ENCODE measurements around the gene ZNF273. TPM values are rescaled to one million over a fixed set of nuclear protein-coding genes. Genes with fewer than 3 reads are reported as not detected.

Gene ZNF273
- total RNA-seq, 1 donor from 2014 or later = 2.3 TPM

- no peaks in the 10 kb centered on the region for H3K9me3 ChIP-seq
- no peak overlapping the region for H3K27ac ChIP-seq
- H3K4me1 ChIP-seq = no peaks in the 10 kb centered on the region
- intact Hi-C loops (cut with DNase I) = no loop called here
- H3K4me3 ChIP-seq = no peak overlapping the region
- H3K27me3 ChIP-seq = no peaks in the 10 kb centered on the region
- DNase-seq = no peak
- no peaks in the 10 kb centered on the region for H3K36me3 ChIP-seq
- ATAC-seq = no peak
- TF ChIP-seq, protein P1, sequence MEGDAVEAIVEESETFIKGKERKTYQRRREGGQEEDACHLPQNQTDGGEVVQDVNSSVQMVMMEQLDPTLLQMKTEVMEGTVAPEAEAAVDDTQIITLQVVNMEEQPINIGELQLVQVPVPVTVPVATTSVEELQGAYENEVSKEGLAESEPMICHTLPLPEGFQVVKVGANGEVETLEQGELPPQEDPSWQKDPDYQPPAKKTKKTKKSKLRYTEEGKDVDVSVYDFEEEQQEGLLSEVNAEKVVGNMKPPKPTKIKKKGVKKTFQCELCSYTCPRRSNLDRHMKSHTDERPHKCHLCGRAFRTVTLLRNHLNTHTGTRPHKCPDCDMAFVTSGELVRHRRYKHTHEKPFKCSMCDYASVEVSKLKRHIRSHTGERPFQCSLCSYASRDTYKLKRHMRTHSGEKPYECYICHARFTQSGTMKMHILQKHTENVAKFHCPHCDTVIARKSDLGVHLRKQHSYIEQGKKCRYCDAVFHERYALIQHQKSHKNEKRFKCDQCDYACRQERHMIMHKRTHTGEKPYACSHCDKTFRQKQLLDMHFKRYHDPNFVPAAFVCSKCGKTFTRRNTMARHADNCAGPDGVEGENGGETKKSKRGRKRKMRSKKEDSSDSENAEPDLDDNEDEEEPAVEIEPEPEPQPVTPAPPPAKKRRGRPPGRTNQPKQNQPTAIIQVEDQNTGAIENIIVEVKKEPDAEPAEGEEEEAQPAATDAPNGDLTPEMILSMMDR (IDR thresholded peaks at IDR 0.05) = no peak
Observed at GRCh38 chr7:64871761-64872160, 31.3 kb upstream of the ZNF273 start.

- Histone ChIP-seq H3K27me3 (no peaks in the 10 kb centered on the region), H3K4me1 (no peaks in the 10 kb centered on the region), H3K4me3 (no peak overlapping the region), H3K36me3 (no peaks in the 10 kb centered on the region), H3K9me3 (no peaks in the 10 kb centered on the region), H3K27ac (no peak overlapping the region)
- DNase-seq (peak; percentile 50), ATAC-seq (no peak)
- intact Hi-C loops (cut with DNase I) = no loop called here
- TF ChIP-seq, protein P1 (IDR thresholded peaks at IDR 0.05) = no peak
Observed at GRCh38 chr7:64872351-64873154, 30.5 kb upstream of the ZNF273 start.

- DNase-seq = no peak
- Histone ChIP-seq H3K4me3 (no peak overlapping the region), H3K9me3 (no peaks in the 10 kb centered on the region), H3K27ac (no peak overlapping the region), H3K27me3 (no peaks in the 10 kb centered on the region), H3K36me3 (no peaks in the 10 kb centered on the region), H3K4me1 (no peaks in the 10 kb centered on the region)
- ATAC-seq = no peak
- intact Hi-C loops (cut with DNase I) = no loop called here
- TF ChIP-seq, protein P1 (IDR thresholded peaks at IDR 0.05) = no peak
Observed at GRCh38 chr7:64873155-64873500, 29.9 kb upstream of the ZNF273 start.

DNA sequence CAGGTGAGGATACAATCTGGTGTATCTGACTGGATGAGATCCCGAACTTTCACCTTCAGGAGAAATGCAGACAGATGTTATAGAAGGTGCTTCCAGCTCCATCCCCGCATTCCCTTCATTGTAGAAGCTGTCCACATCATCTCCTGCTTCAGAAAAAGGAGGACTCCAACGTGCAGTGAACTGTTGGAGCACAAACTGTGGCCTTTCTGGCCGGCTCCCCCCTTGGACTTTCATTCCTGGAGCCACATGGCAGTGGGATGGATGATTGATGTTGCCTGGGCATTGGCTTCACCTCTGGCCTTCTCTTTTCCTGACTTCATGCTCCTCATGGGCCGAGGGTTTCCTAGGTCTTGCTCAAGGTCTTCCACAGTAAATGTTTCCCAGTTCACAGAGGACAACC is 29.6 kb upstream of the ZNF273 start:
- intact Hi-C loops (cut with DNase I) = no loop called here
- H3K27ac ChIP-seq = no peak overlapping the region
- H3K36me3 ChIP-seq = no peaks in the 10 kb centered on the region
- DNase-seq (no peak), ATAC-seq (no peak)
- TF ChIP-seq, protein P1 (IDR thresholded peaks at IDR 0.05) = no peak
- no peaks in the 10 kb centered on the region for H3K9me3 ChIP-seq
- no peaks in the 10 kb centered on the region for H3K4me1 ChIP-seq
- H3K4me3 ChIP-seq = no peak overlapping the region
- H3K27me3 ChIP-seq = no peaks in the 10 kb centered on the region

DNA sequence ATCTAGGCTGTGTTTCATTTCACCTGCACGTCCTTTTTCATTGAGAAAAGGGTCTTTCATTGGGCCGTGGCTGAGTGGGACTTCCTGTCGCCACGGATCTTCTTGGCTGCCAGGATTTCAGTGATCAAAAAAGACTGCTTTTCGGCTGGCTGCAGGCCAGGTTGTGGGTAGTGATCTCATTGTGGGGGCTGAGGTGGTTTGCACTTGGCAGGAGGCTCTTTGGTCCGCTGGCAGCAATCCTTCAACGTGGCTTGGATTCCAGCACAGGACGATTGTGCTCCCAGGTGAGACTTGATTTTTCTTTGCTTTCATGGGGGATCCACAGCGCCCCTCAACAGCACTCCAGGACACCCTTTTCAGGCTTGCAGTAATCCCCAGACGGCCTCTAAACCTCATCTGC is 29.0 kb upstream of the ZNF273 start:
- Histone ChIP-seq H3K36me3 (no peaks in the 10 kb centered on the region), H3K27ac (no peak overlapping the region), H3K4me3 (no peak overlapping the region), H3K9me3 (no peaks in the 10 kb centered on the region), H3K27me3 (no peaks in the 10 kb centered on the region), H3K4me1 (no peaks in the 10 kb centered on the region)
- no peak for ATAC-seq
- TF ChIP-seq, protein P1 (IDR thresholded peaks at IDR 0.05) = no peak
- no peak for DNase-seq
- intact Hi-C loops (cut with DNase I) = no loop called here

Measured in upper lobe of right lung (tissue), 1 donor.